H1 (cell line): ENCODE results near the gene CKMT1A. TPM values are rescaled to one million over a fixed set of nuclear protein-coding genes. Genes with fewer than 3 reads are reported as not detected.
"Not testable (repeated sequence)": the region's sequence is repeated elsewhere in the genome, so short reads cannot be mapped to it uniquely, and the experiment has no call there.

Experiments
- CTCF ChIA-PET: fragments of 300-600 bp; sonication (Branson Sonifier 250); formaldehyde crosslinking; loops from one replicate; lab custom pipeline; 2021; ENCODE audit not compliant: partially characterized antibody; lab: Charles Lee
- POLR2A ChIA-PET: fragments of 300-600 bp; sonication (Branson Sonifier 250); formaldehyde crosslinking; loops from one replicate; lab custom pipeline; 2021; ENCODE audit warnings: inconsistent platforms; ENCODE audit not compliant: partially characterized antibody; lab: Charles Lee
- DNase-seq, 2 experiments: peaks; one replicate each; pipeline versions ENCODE4 v3.0.0 to v3.0.0-alpha.2; 2010 to 2022; ENCODE audit warnings: low spot score in 2 of 2, low read depth in 1 of 2, mixed read lengths in 1 of 2
- FAIRE-seq: peaks from 2 replicates; lab custom pipeline; 2011; peaks lifted over from hg19 to GRCh38; lab: Jason Lieb, UNC
- H2AFZ ChIP-seq: 2 replicates; pipeline ENCODE4 v1.8.1; 2012; ENCODE audit warnings: low read length, inconsistent platforms
- H2AK5ac ChIP-seq: 2 replicates; pipeline ENCODE4 v1.6.1; 2013; ENCODE audit warnings: low read depth, low read length
- H2BK120ac ChIP-seq: replicated peaks from 2 replicates; pipeline ENCODE3; 2013; ENCODE audit warnings: low read depth, low read length, inconsistent platforms
- H2BK12ac ChIP-seq: 2 replicates; pipeline ENCODE4 v1.6.1; 2013; ENCODE audit warnings: low read depth, low read length
- H2BK15ac ChIP-seq: 2 replicates; pipeline ENCODE4 v1.6.1; 2013; ENCODE audit warnings: low read length
- H2BK20ac ChIP-seq: 2 replicates; pipeline ENCODE4 v1.6.1; 2013; ENCODE audit warnings: low read length
- H2BK5ac ChIP-seq: 2 replicates; pipeline ENCODE4 v1.6.1; 2013; ENCODE audit warnings: low read depth, low read length
- H3K14ac ChIP-seq: 2 replicates; pipeline ENCODE4 v1.6.1; 2013; ENCODE audit warnings: inconsistent platforms; ENCODE audit not compliant: insufficient read length
- H3K18ac ChIP-seq: 2 replicates; pipeline ENCODE4 v1.6.1; 2013; ENCODE audit warnings: low read length; ENCODE audit errors: extremely low read depth
- H3K23ac ChIP-seq: 2 replicates; pipeline ENCODE4 v1.6.1; 2013; ENCODE audit warnings: inconsistent platforms; ENCODE audit not compliant: insufficient read length
- H3K23me2 ChIP-seq: 2 replicates; pipeline ENCODE4 v1.6.1; 2013; ENCODE audit warnings: low read depth, low read length
- H3K27ac ChIP-seq: 2 replicates; pipeline ENCODE4 v1.6.1; 2011; ENCODE audit warnings: low read depth, low read length, inconsistent platforms
- H3K27me3 ChIP-seq, 4 experiments: replicated peaks in 1 of 4; 1 replicate in 1 of 4; 2 replicates in 3 of 4; pipeline versions ENCODE4 v1.6.1 to v1.8.1; 2011 to 2013; ENCODE audit warnings: low read length in 3 of 4, mild to moderate bottlenecking in 3 of 4, inconsistent platforms in 2 of 4, mixed read lengths in 2 of 4, moderate library complexity in 1 of 4; ENCODE audit not compliant: control insufficient read depth in 3 of 4, insufficient read depth in 3 of 4; ENCODE audit errors: extremely low read depth in 1 of 4
- H3K36me3 ChIP-seq, 4 experiments: 2 replicates each; pipeline versions ENCODE4 v1.6.1 to v1.8.1; 2011 to 2013; ENCODE audit warnings: mild to moderate bottlenecking in 4 of 4, low read length in 3 of 4, moderate library complexity in 2 of 4, control low read depth in 1 of 4, inconsistent platforms in 1 of 4; ENCODE audit not compliant: insufficient read depth in 4 of 4, control insufficient read depth in 2 of 4
- H3K4ac ChIP-seq: replicated peaks from 2 replicates; pipeline ENCODE3; 2013; ENCODE audit warnings: low read length, low read depth, mixed read lengths, inconsistent platforms; ENCODE audit not compliant: insufficient read length
- H3K4me1 ChIP-seq, 4 experiments: replicated peaks in 1 of 4; 1 replicate in 1 of 4; 2 replicates in 3 of 4; pipeline versions ENCODE4 v1.6.1 to v1.8.1; 2011 to 2013; ENCODE audit warnings: low read length in 3 of 4, inconsistent platforms in 2 of 4, mixed read lengths in 1 of 4; ENCODE audit not compliant: insufficient read depth in 4 of 4, control insufficient read depth in 3 of 4
- H3K4me2 ChIP-seq, 2 experiments: 2 replicates each; pipeline versions ENCODE4 v1.6.1 to v1.8.1; 2011 to 2013; ENCODE audit warnings: low read depth in 2 of 2, low read length in 2 of 2, control low read depth in 1 of 2, inconsistent platforms in 1 of 2, mild to moderate bottlenecking in 1 of 2; ENCODE audit not compliant: insufficient read depth in 1 of 2
- H3K4me3 ChIP-seq, 4 experiments: fragments of 200-600, 300-600 bp in 1 of 4; sonication (generic), shearing (Covaris generic), sonication (Bioruptor Twin) in 1 of 4; 2 replicates each; pipeline versions ENCODE4 v1.5.1 to v1.8.1; 2011 to 2016; ENCODE audit warnings: low read length in 4 of 4, low read depth in 3 of 4, control low read depth in 2 of 4, inconsistent platforms in 2 of 4, mild to moderate bottlenecking in 2 of 4, mixed read lengths in 1 of 4, moderate library complexity in 1 of 4; ENCODE audit not compliant: insufficient read depth in 2 of 4; ENCODE audit errors: extremely low read depth in 1 of 4
- H3K56ac ChIP-seq: replicated peaks from 2 replicates; pipeline ENCODE3; 2013; ENCODE audit warnings: low read depth, mild to moderate bottlenecking, mixed read lengths, low read length, inconsistent platforms; ENCODE audit not compliant: insufficient read length
- H3K79me1 ChIP-seq: 2 replicates; pipeline ENCODE4 v1.6.1; 2013; ENCODE audit warnings: low read depth, low read length, control low read depth
- H3K79me2 ChIP-seq, 2 experiments: 2 replicates each; pipeline versions ENCODE4 v1.6.1 to v1.8.1; 2012 to 2013; ENCODE audit warnings: low read length in 2 of 2, mild to moderate bottlenecking in 2 of 2, inconsistent platforms in 1 of 2; ENCODE audit not compliant: insufficient read depth in 2 of 2, control insufficient read depth in 1 of 2
- H3K9ac ChIP-seq, 4 experiments: replicated peaks in 1 of 4; 1 replicate in 1 of 4; 2 replicates in 3 of 4; pipeline versions ENCODE4 v1.6.1 to v1.8.1; 2011 to 2013; ENCODE audit warnings: low read depth in 3 of 4, low read length in 3 of 4, control low read depth in 2 of 4, mild to moderate bottlenecking in 2 of 4, moderate library complexity in 2 of 4, inconsistent platforms in 1 of 4; ENCODE audit errors: extremely low read depth in 1 of 4
- H3K9me3 ChIP-seq, 2 experiments: 2 replicates each; pipeline versions ENCODE4 v1.6.1 to v1.8.1; 2012 to 2013; ENCODE audit warnings: mild to moderate bottlenecking in 2 of 2, moderate library complexity in 2 of 2, control low read depth in 1 of 2, inconsistent platforms in 1 of 2, low read depth in 1 of 2, low read length in 1 of 2, mixed read lengths in 1 of 2; ENCODE audit not compliant: insufficient read depth in 2 of 2
- H4K20me1 ChIP-seq, 2 experiments: replicated peaks in 1 of 2; 2 replicates each; pipeline versions ENCODE3 to v1.8.1; 2011 to 2013; ENCODE audit warnings: inconsistent platforms in 2 of 2, low read length in 2 of 2, mild to moderate bottlenecking in 1 of 2; ENCODE audit not compliant: insufficient read depth in 2 of 2, control insufficient read depth in 1 of 2
- H4K5ac ChIP-seq: 2 replicates; pipeline ENCODE4 v1.6.1; 2013; ENCODE audit warnings: low read length, low read depth, mixed read lengths, inconsistent platforms; ENCODE audit not compliant: insufficient read length
- H4K8ac ChIP-seq: 2 replicates; pipeline ENCODE4 v1.8.0; 2013; ENCODE audit warnings: mild to moderate bottlenecking, moderate library complexity, low read length, inconsistent platforms; ENCODE audit not compliant: insufficient read depth; ENCODE audit errors: extremely low read depth
- H4K91ac ChIP-seq: replicated peaks from 2 replicates; pipeline ENCODE3; 2013; ENCODE audit warnings: low read length, mixed read lengths, inconsistent platforms; ENCODE audit not compliant: insufficient read length
- WGBS, 2 experiments: shearing (Covaris generic) in 1 of 2; methylation state at CpG; one replicate each; pipeline versions ENCODE4 v1.1.6 to v1.1.7; 2013 to 2015; ENCODE audit warnings: low lambda C conversion rate in 2 of 2, mixed read lengths in 2 of 2, inconsistent platforms in 1 of 2, low coverage in 1 of 2, missing lambda C conversion rate in 1 of 2; ENCODE audit not compliant: insufficient replicate concordance in 2 of 2, insufficient coverage in 1 of 2, insufficient read length in 1 of 2; ENCODE audit errors: extremely low coverage in 1 of 2, missing lambda C conversion rate in 1 of 2; 5-methylcytosine and 5-hydroxymethylcytosine counted together
- long read RNA-seq, 2 experiments: library from RNA in 1 of 2; library from capped mRNA in 1 of 2; stranded (forward); transcript quantifications; one replicate each; pipeline ENCODE4 v2.0.0, GENCODE V29; 2021; ENCODE audit warnings: inconsistent platforms in 1 of 2
- polyA minus RNA-seq, 3 experiments: library from RNA; depleted of rRNA, polyadenylated mRNA; stranded (reverse); fragments of >200 nt; gene quantifications; 1 replicate in 2 of 3; 2 replicates in 1 of 3; pipeline ENCODE4 v1.2.3, GENCODE V29; 2011
- polyA plus RNA-seq, 7 experiments: library from polyadenylated mRNA; depleted of rRNA in 3 of 7; stranded (reverse) in 5 of 7; unstranded in 2 of 7; fragments of >200 nt in 5 of 7; fragments of 200-250 nt in 2 of 7; gene quantifications; 1 replicate in 5 of 7; 2 replicates in 1 of 7; 4 replicates in 1 of 7; pipeline versions ENCODE4 v1.2.1 to v1.2.3, GENCODE V29; 2011 to 2013; ENCODE audit warnings: missing spikeins in 2 of 7, mixed read lengths in 2 of 7
- total RNA-seq: library from RNA; stranded (reverse); fragmentation: NEBNext Ultra II Directional; extraction: Animal tissue kit (Norgen Biotek cat#: 25700); gene quantifications from 2 replicates; pipeline ENCODE4 v1.2.1, GENCODE V29; 2021

CKMT1A gene
- total RNA-seq (33.8 and 35.0 TPM in 2 replicates), polyA plus RNA-seq (2011; rRNA removed) (38.9 and 44.8 TPM in 2 replicates), polyA minus RNA-seq (2011; rRNA and poly(A)+ RNA removed) (87.9 and 108 TPM in 2 replicates)
- polyA plus RNA-seq (2011; cell fraction: cytosol; rRNA removed) = 52.1 TPM
- polyA plus RNA-seq (2011; cell fraction: nucleus; rRNA removed) = 69.0 TPM
- 35.9 to 44.4 TPM (median 43.2 TPM) in 4 replicates for polyA plus RNA-seq (2012, experiment 1 of 2)
- polyA plus RNA-seq (2012, experiment 2 of 2) = 39.5 TPM
- polyA plus RNA-seq (2013, experiment 1 of 2) = 24.9 TPM
- 22.8 TPM for polyA plus RNA-seq (2013, experiment 2 of 2)
- polyA minus RNA-seq (2011; cell fraction: cytosol; rRNA and poly(A)+ RNA removed) = 24.1 TPM
- polyA minus RNA-seq (2011; cell fraction: nucleus; rRNA and poly(A)+ RNA removed) = 35.8 TPM
- long read RNA-seq, experiment 1, partial matches to known transcripts = 20 of 22 reads
- long read RNA-seq, experiment 1, other reads (novel, unspliced or antisense) = 0 of 22 reads
- long read RNA-seq, experiment 2, transcript CKMT1A-202 (9 exons, 1,911 nt) = major isoform, 27 of 36 reads
- long read RNA-seq, experiment 2, partial matches to known transcripts = 4 of 36 reads
- long read RNA-seq, experiment 2, other reads (novel, unspliced or antisense) = 3 of 36 reads

- H4K5ac ChIP-seq, H2BK20ac ChIP-seq, H2AFZ ChIP-seq, H3K79me1 ChIP-seq, H2BK120ac ChIP-seq, CTCF ChIA-PET, H2BK5ac ChIP-seq, H3K4ac ChIP-seq, H3K36me3 ChIP-seq, H3K27ac ChIP-seq, H3K4me2 ChIP-seq, H4K91ac ChIP-seq, H3K9ac ChIP-seq, H3K56ac ChIP-seq, H3K4me1 ChIP-seq, H3K4me3 ChIP-seq, H3K23me2 ChIP-seq, POLR2A ChIA-PET, H2BK12ac ChIP-seq, H3K27me3 ChIP-seq, H4K8ac ChIP-seq, H3K18ac ChIP-seq, H2AK5ac ChIP-seq, H3K23ac ChIP-seq, H4K20me1 ChIP-seq, H3K14ac ChIP-seq, DNase-seq, H3K79me2 ChIP-seq, H3K9me3 ChIP-seq, H2BK15ac ChIP-seq: not testable (repeated sequence)
- peak; percentile 32 for FAIRE-seq
- WGBS, 2 experiments = no CpG with 5 or more reads among the region's 43 CpGs
Observed at GRCh38 chr15:43693148-43694022, at the start of gene CKMT1A. Gene CKMT1A, plus strand, starts transcription at chr15:43693859. Its CDS starts 192 bp downstream, at chr15:43694051.
